IMR-90 (cell line): ENCODE data around the gene GGPS1.

ENCODE experiments used
- CEBPB ChIP-seq: IDR thresholded peaks from 2 replicates; pipeline ENCODE4 v1.6.1; 2012; ENCODE audit warnings: low read depth, low read length, improper control_type of control experiment
- CHD1 ChIP-seq: IDR thresholded peaks from 2 replicates; pipeline ENCODE4 v1.6.1; 2012; ENCODE audit warnings: low read depth, low read length, improper control_type of control experiment
- MAFK ChIP-seq: IDR thresholded peaks from 2 replicates; pipeline ENCODE4 v1.6.1; 2012; ENCODE audit warnings: low read depth, low read length, improper control_type of control experiment
- MXI1 ChIP-seq: IDR thresholded peaks from 2 replicates; pipeline ENCODE4 v1.6.1; 2012; ENCODE audit warnings: low read depth, mild to moderate bottlenecking, low read length, moderate library complexity, borderline replicate concordance
- NFE2L2 ChIP-seq: fragments of 150-350 bp; IDR thresholded peaks from 2 replicates; pipeline ENCODE4 v1.6.1; 2016; ENCODE audit warnings: low read depth, mild to moderate bottlenecking, low read length
- POLR2A ChIP-seq: IDR thresholded peaks from 2 replicates; pipeline ENCODE4 v1.6.1; 2012; ENCODE audit warnings: mild to moderate bottlenecking, low read depth, low read length
- RAD21 ChIP-seq: IDR thresholded peaks from 2 replicates; pipeline ENCODE4 v1.6.1; 2012; ENCODE audit warnings: low read length, improper control_type of control experiment
- RCOR1 ChIP-seq: IDR thresholded peaks from 2 replicates; pipeline ENCODE4 v1.6.1; 2012; ENCODE audit warnings: mild to moderate bottlenecking, low read length, improper control_type of control experiment; ENCODE audit not compliant: insufficient replicate concordance
- RFX5 ChIP-seq: IDR thresholded peaks from 2 replicates; pipeline ENCODE4 v1.8.0; 2012; ENCODE audit warnings: low read depth, mild to moderate bottlenecking, low read length, moderate library complexity
- TF ChIP-seq, protein P1 (sequence below): conservative IDR thresholded peaks from 2 replicates; pipeline ENCODE4 v1.5.1; 2012; ENCODE audit warnings: mild to moderate bottlenecking, low read depth, low read length, improper control_type of control experiment
- TF ChIP-seq, protein P2 (sequence below): fragments of 150-350 bp; IDR thresholded peaks from 2 replicates; pipeline ENCODE4 v1.6.1; 2017; ENCODE audit warnings: mild to moderate bottlenecking, antibody characterized with exemption, low read length, low read depth

DNA sequence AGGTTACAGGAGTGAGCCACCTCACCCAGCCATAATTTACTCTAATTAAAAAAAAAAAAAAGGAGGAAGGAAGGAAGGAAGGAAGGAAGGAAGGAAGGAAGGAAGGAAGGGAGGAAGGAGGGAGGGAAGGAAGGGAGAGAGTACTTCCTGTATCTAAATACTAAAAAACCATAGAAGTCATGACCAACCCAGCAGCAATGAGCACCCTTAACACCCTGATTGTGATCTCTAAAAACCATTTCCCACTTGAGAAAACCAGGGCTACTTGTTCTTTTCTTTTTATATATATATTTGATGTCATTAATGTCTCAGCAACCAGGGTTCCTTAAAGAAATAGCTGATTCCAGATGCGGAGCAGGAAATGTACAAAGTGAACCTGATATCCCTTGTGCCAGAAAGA is 31.6 kb upstream of the GGPS1 start:
- TF ChIP-seq, protein P1, sequence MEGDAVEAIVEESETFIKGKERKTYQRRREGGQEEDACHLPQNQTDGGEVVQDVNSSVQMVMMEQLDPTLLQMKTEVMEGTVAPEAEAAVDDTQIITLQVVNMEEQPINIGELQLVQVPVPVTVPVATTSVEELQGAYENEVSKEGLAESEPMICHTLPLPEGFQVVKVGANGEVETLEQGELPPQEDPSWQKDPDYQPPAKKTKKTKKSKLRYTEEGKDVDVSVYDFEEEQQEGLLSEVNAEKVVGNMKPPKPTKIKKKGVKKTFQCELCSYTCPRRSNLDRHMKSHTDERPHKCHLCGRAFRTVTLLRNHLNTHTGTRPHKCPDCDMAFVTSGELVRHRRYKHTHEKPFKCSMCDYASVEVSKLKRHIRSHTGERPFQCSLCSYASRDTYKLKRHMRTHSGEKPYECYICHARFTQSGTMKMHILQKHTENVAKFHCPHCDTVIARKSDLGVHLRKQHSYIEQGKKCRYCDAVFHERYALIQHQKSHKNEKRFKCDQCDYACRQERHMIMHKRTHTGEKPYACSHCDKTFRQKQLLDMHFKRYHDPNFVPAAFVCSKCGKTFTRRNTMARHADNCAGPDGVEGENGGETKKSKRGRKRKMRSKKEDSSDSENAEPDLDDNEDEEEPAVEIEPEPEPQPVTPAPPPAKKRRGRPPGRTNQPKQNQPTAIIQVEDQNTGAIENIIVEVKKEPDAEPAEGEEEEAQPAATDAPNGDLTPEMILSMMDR, result no peak
- TF ChIP-seq MAFK, result no peak
- TF ChIP-seq, protein P2, sequence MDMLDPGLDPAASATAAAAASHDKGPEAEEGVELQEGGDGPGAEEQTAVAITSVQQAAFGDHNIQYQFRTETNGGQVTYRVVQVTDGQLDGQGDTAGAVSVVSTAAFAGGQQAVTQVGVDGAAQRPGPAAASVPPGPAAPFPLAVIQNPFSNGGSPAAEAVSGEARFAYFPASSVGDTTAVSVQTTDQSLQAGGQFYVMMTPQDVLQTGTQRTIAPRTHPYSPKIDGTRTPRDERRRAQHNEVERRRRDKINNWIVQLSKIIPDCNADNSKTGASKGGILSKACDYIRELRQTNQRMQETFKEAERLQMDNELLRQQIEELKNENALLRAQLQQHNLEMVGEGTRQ, result no peak
- TF ChIP-seq POLR2A, result no peak
- no peak for TF ChIP-seq RFX5
- no peak for TF ChIP-seq NFE2L2
- TF ChIP-seq MXI1, result no peak
- no peak for TF ChIP-seq CEBPB
- TF ChIP-seq RAD21, result no peak
- no peak for TF ChIP-seq CHD1
- TF ChIP-seq RCOR1, result no peak
